ENCODE measurements around the gene STUB1. TPM values are rescaled to one million over a fixed set of nuclear protein-coding genes. Genes with fewer than 3 reads are reported as not detected.

Gene STUB1
- total and polyA plus RNA-seq, 2 donors (not counting 3 experiments of a cell fraction or from before 2014, with no cell fraction given) = 107 to 147 TPM

DNA sequence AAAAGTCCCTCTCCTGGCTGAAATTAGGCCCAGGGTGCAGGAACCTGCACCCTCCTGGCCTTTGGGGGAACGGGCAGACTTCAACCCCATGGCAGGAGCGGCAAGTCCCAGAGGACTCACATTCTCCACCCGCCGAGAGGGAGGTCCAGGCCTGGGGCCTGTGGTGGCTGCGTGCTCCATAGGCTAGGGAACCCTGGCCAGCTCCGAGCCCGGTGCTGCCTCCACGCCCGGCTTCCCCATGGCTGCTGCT, 45.9 kb downstream of the STUB1 start:
- no peaks in the 10 kb centered on the region for H3K27me3 ChIP-seq (ENCODE audit: control insufficient read depth in 2 of 2, insufficient read depth in 2 of 2, low read length in 2 of 2)
- DNase-seq (ENCODE audit: low read depth, low spot score) = no peak
- intact Hi-C loops (cut with micrococcal nuclease) (no loop called here), dilution Hi-C loops (cut with MboI; ENCODE audit: extremely low pct_ligation_motif_present, low sequenced_read_pairs) (no loop called here)
- no peaks in the 10 kb centered on the region for H4K20me1 ChIP-seq (replicated peaks; ENCODE audit: control insufficient read depth, extremely low read depth, insufficient read depth, low read length)
- no peak overlapping the region for H3K4me3 ChIP-seq (replicated peaks in 1 of 3; ENCODE audit: insufficient read depth in 1 of 3, low read depth in 1 of 3, low read length in 3 of 3)
- H3K27ac ChIP-seq (ENCODE audit: insufficient read depth, low read depth, low read length) = no peak overlapping the region
- H2AFZ ChIP-seq (ENCODE audit: low read depth, low read length) = no peak overlapping the region
- H3K4me2 ChIP-seq (ENCODE audit: insufficient read depth, low read length) = no peak overlapping the region
- TF ChIP-seq FOS (IDR thresholded peaks at IDR 0.05; ENCODE audit: borderline replicate concordance, insufficient read depth, low read length) (no peak), POLR2AphosphoS5 (IDR thresholded peaks at IDR 0.05; ENCODE audit: insufficient read depth, low read depth, low read length) (no peak), GATA2 (IDR thresholded peaks at IDR 0.05; ENCODE audit: insufficient read depth, insufficient read length, low read depth, low read length) (no peak), JUN (IDR thresholded peaks at IDR 0.05; ENCODE audit: borderline replicate concordance, insufficient read depth, insufficient read length, low read depth) (no peak), MAX (IDR thresholded peaks at IDR 0.05; ENCODE audit: insufficient read depth, insufficient read length) (no peak), MYC (IDR thresholded peaks at IDR 0.05; ENCODE audit: low read depth, low read length) (no peak), CTCF (IDR thresholded peaks at IDR 0.05; ENCODE audit: extremely low read depth in 1 of 2, insufficient read depth in 1 of 2, low read depth in 1 of 2, low read length in 2 of 2) (no peak), POLR2A (IDR thresholded peaks at IDR 0.05; ENCODE audit: low read depth, low read length) (no peak), EZH2 (IDR thresholded peaks at IDR 0.05; ENCODE audit: borderline replicate concordance, low read depth, low read length, severe bottlenecking) (no peak)
- H3K79me2 ChIP-seq (ENCODE audit: control insufficient read depth, insufficient read depth, low read length) = no peaks in the 10 kb centered on the region
- H3K9me3 ChIP-seq (replicated peaks; ENCODE audit: control insufficient read depth, insufficient read depth, low read length) = no peaks in the 10 kb centered on the region
- H3K36me3 ChIP-seq (ENCODE audit: control insufficient read depth in 2 of 2, extremely low read depth in 1 of 2, insufficient read depth in 2 of 2, low read length in 2 of 2) = no peaks in the 10 kb centered on the region
- POLR2A ChIA-PET = no interaction called here
- no peak for FAIRE-seq
- peaks cover 19% of the 10 kb centered on the region for H3K4me1 ChIP-seq (ENCODE audit: control insufficient read depth, extremely low read depth, insufficient read depth, low read length)
- BruUV-seq (replicated peaks) = no TSS peak
- CTCF ChIA-PET = interaction anchor here (1.4 to 5.7 kb wide), 3 partner anchors 11 to 62 kb away, joined by 3 to 34 read pairs (median 4); partner anchors contain the start of genes CHTF18, METRN and RPUSD1
- no peaks in the 10 kb centered on the region for H3K9me1 ChIP-seq (replicated peaks; ENCODE audit: control insufficient read depth, extremely low read depth, insufficient read depth, low read length)
- H3K9ac ChIP-seq (replicated peaks; ENCODE audit: extremely low read depth, insufficient read depth, low read length) = no peak overlapping the region

Measured in endothelial cell of umbilical vein (primary cell).